Neural progenitor cell (in vitro differentiated cells): ENCODE measurements around the gene RSPO3. TPM values are rescaled to one million over a fixed set of nuclear protein-coding genes. Genes with fewer than 3 reads are reported as not detected.

Experiments
- DNase-seq: peaks from one replicate; pipeline ENCODE4 v3.0.0-alpha.2; 2016; ENCODE audit warnings: low spot score
- H2AFZ ChIP-seq: fragments of 200-600 bp; sonication (generic); replicated peaks from 2 replicates; pipeline ENCODE4 v1.6.1; 2016; ENCODE audit warnings: antibody characterized with exemption
- H3F3A ChIP-seq: fragments of 200-600 bp; sonication (generic); 2 replicates; pipeline ENCODE4 v1.6.1; 2016; ENCODE audit warnings: antibody characterized with exemption, low read depth
- H3K27ac ChIP-seq: fragments of 200-600 bp; sonication (generic); 2 replicates; pipeline ENCODE4 v1.5.1; 2016; ENCODE audit warnings: mild to moderate bottlenecking
- H3K27me3 ChIP-seq: fragments of 200-600 bp; sonication (generic); 2 replicates; pipeline ENCODE4 v1.6.1; 2016; ENCODE audit warnings: mild to moderate bottlenecking, moderate library complexity
- H3K36me3 ChIP-seq: fragments of 200-600 bp; sonication (generic); 2 replicates; pipeline ENCODE4 v1.5.1; 2016
- H3K4me1 ChIP-seq: fragments of 200-600 bp; sonication (generic); 2 replicates; pipeline ENCODE4 v1.6.1; 2016; ENCODE audit warnings: mixed run types
- H3K4me2 ChIP-seq: fragments of 200-600 bp; sonication (generic); 2 replicates; pipeline ENCODE4 v1.6.1; 2016
- H3K4me3 ChIP-seq: fragments of 200-600 bp; sonication (generic); 2 replicates; pipeline ENCODE4 v1.5.1; 2016
- H3K79me2 ChIP-seq: fragments of 200-600 bp; sonication (generic); 2 replicates; pipeline ENCODE4 v1.6.1; 2016; ENCODE audit warnings: low read depth
- H3K9ac ChIP-seq: fragments of 200-600 bp; sonication (generic); 2 replicates; pipeline ENCODE4 v1.6.1; 2016
- H3K9me3 ChIP-seq: fragments of 200-600 bp; sonication (generic); 2 replicates; pipeline ENCODE4 v1.5.1; 2016; ENCODE audit warnings: low read depth
- H4K20me1 ChIP-seq: fragments of 200-600 bp; sonication (generic); 2 replicates; pipeline ENCODE4 v1.6.1; 2016; ENCODE audit warnings: low read depth
- H3K27ac Mint-ChIP-seq: 3 replicates; pipeline ENCODE4 v1.8.0; 2021; ENCODE audit warnings: mixed read lengths
- H3K27me3 Mint-ChIP-seq: 2 replicates; pipeline ENCODE4 v1.8.0; 2022; ENCODE audit warnings: low read depth, mild to moderate bottlenecking, inconsistent platforms, moderate library complexity, mixed read lengths; ENCODE audit not compliant: insufficient read depth
- H3K36me3 Mint-ChIP-seq: 3 replicates; pipeline ENCODE4 v1.8.0; 2021; ENCODE audit warnings: mixed read lengths
- H3K4me1 Mint-ChIP-seq: 3 replicates; pipeline ENCODE4 v1.8.0; 2021; ENCODE audit warnings: mixed read lengths
- H3K4me3 Mint-ChIP-seq: 3 replicates; pipeline ENCODE4 v1.8.0; 2021; ENCODE audit warnings: mild to moderate bottlenecking, moderate library complexity, mixed read lengths
- H3K9me3 Mint-ChIP-seq: 3 replicates; pipeline ENCODE4 v1.8.0; 2020; ENCODE audit warnings: mixed read lengths
- CTCF ChIP-seq: fragments of 200-600 bp; sonication (generic); IDR thresholded peaks from 2 replicates; pipeline ENCODE4 v1.5.1; 2017; ENCODE audit warnings: antibody characterized with exemption, mild to moderate bottlenecking
- EZH2 ChIP-seq: fragments of 200-600 bp; sonication (generic); IDR thresholded peaks from 2 replicates; pipeline ENCODE4 v1.6.1; 2017; ENCODE audit warnings: antibody characterized with exemption, mild to moderate bottlenecking, moderate library complexity
- EZH2phosphoT487 ChIP-seq: fragments of 200-600 bp; sonication (generic); IDR thresholded peaks from 2 replicates; pipeline ENCODE4 v1.6.1; 2017; ENCODE audit warnings: antibody characterized with exemption
- total RNA-seq: library from RNA; depleted of rRNA; stranded (reverse); fragments of >200 nt; gene quantifications from 2 replicates; pipeline ENCODE4 v1.2.3, GENCODE V29; 2015; ENCODE audit warnings: low replicate concordance

RSPO3 gene
- total RNA-seq, 1 donor from 2014 or later = 2.4 TPM

- Mint-ChIP-seq H3K27me3 (no peaks in the 10 kb centered on the region), H3K27ac (no peak overlapping the region), H3K9me3 (no peaks in the 10 kb centered on the region), H3K4me3 (no peak overlapping the region), H3K36me3 (no peaks in the 10 kb centered on the region), H3K4me1 (no peaks in the 10 kb centered on the region)
- no peak for TF ChIP-seq CTCF
- Histone ChIP-seq H3K79me2 (no peaks in the 10 kb centered on the region), H3K4me2 (no peak overlapping the region), H3K36me3 (no peaks in the 10 kb centered on the region), H4K20me1 (no peaks in the 10 kb centered on the region), H3K4me3 (no peak overlapping the region), H2AFZ (no peak overlapping the region), H3K27ac (no peak overlapping the region), H3K27me3 (no peaks in the 10 kb centered on the region), H3K9ac (no peak overlapping the region), H3F3A (no peaks in the 10 kb centered on the region), H3K9me3 (no peaks in the 10 kb centered on the region), H3K4me1 (no peaks in the 10 kb centered on the region)
- DNase-seq = no peak
These were observed 35.1 kb upstream of the RSPO3 start for GRCh38 chr6:127083231-127083962.

GRCh38 chr6:127083963-127084310, 34.5 kb upstream of the RSPO3 start:
- Histone ChIP-seq H3F3A (no peaks in the 10 kb centered on the region), H2AFZ (no peak overlapping the region), H3K4me1 (no peaks in the 10 kb centered on the region), H3K4me3 (no peak overlapping the region), H3K9me3 (no peaks in the 10 kb centered on the region), H3K4me2 (no peak overlapping the region), H4K20me1 (no peaks in the 10 kb centered on the region), H3K36me3 (no peaks in the 10 kb centered on the region), H3K9ac (no peak overlapping the region), H3K79me2 (no peaks in the 10 kb centered on the region), H3K27me3 (no peaks in the 10 kb centered on the region), H3K27ac (no peak overlapping the region)
- no peak for DNase-seq
- H3K4me3 Mint-ChIP-seq = no peak overlapping the region
- H3K4me1 Mint-ChIP-seq = no peaks in the 10 kb centered on the region
- peak overlapping the region; percentile 6 for H3K27ac Mint-ChIP-seq
- H3K36me3 Mint-ChIP-seq = no peaks in the 10 kb centered on the region
- no peaks in the 10 kb centered on the region for H3K27me3 Mint-ChIP-seq
- no peak for TF ChIP-seq EZH2
- no peak for TF ChIP-seq EZH2phosphoT487
- no peak for TF ChIP-seq CTCF
- H3K9me3 Mint-ChIP-seq = no peaks in the 10 kb centered on the region

- H3K4me1 ChIP-seq = peaks cover 5% of the 10 kb centered on the region
- no peak overlapping the region for H3K4me2 ChIP-seq
- H3K36me3 ChIP-seq = no peaks in the 10 kb centered on the region
- H4K20me1 ChIP-seq = no peaks in the 10 kb centered on the region
- H3K27ac ChIP-seq = no peak overlapping the region
- H3K9me3 ChIP-seq = no peaks in the 10 kb centered on the region
- Mint-ChIP-seq H3K27ac (no peak overlapping the region), H3K27me3 (no peaks in the 10 kb centered on the region), H3K4me3 (no peak overlapping the region), H3K9me3 (no peaks in the 10 kb centered on the region), H3K4me1 (no peaks in the 10 kb centered on the region), H3K36me3 (no peaks in the 10 kb centered on the region)
- no peaks in the 10 kb centered on the region for H3K27me3 ChIP-seq
- H2AFZ ChIP-seq = no peak overlapping the region
- H3K9ac ChIP-seq = no peak overlapping the region
- no peaks in the 10 kb centered on the region for H3K79me2 ChIP-seq
- DNase-seq = no peak
- H3K4me3 ChIP-seq = no peak overlapping the region
- no peak for TF ChIP-seq EZH2
- no peak for TF ChIP-seq CTCF
- no peak for TF ChIP-seq EZH2phosphoT487
- no peaks in the 10 kb centered on the region for H3F3A ChIP-seq
These were observed 33.3 kb upstream of the RSPO3 start for GRCh38 chr6:127085181-127085580.
